Measurements from ENCODE around the gene VMP1. TPM values are rescaled to one million over a fixed set of nuclear protein-coding genes. Genes with fewer than 3 reads are reported as not detected.
A peak's percentile ranks its signal among the peaks of the same experiment; 100 is the strongest.

The VMP1 gene
- total and polyA plus RNA-seq, 12 donors = 20.5 to 98.9 (median 50.6) TPM

GRCh38 chr17:59793205-59793604, 85.8 kb downstream of the VMP1 start:
- H3K27ac ChIP-seq = peak overlapping the region in 2 of 10 donors; percentile 4 to 93

GRCh38 chr17:59796138-59796537, 88.7 kb downstream of the VMP1 start:
- Histone ChIP-seq H3K27ac (no peak overlapping the region), H3K4me1 (peaks cover 0 to 62% (median 5%) of the 10 kb centered on the region in 9 donors), H3K36me3 (peaks cover 0 to 22% (median 0%) of the 10 kb centered on the region in 9 donors), H3K9me3 (no peaks in the 10 kb centered on the region), H3K4me3 (no peak overlapping the region), H3K27me3 (no peaks in the 10 kb centered on the region)
- WGBS, 2 donors = 91 to 93% methylated on average over 4 of the region's 4 CpGs
- no peak for DNase-seq
- ATAC-seq = no peak
- intact Hi-C loops (cut with DNase I) = no loop called here
- no peak for TF ChIP-seq CTCF (IDR thresholded peaks at IDR 0.05)

More at GRCh38 chr17:59793205-59793604, 85.8 kb downstream of the VMP1 start:
- WGBS, 2 donors = 78% methylated on average over 6 of the region's 6 CpGs
- Histone ChIP-seq H3K9me3 (no peaks in the 10 kb centered on the region), H3K36me3 (peaks cover 0 to 22% (median 0%) of the 10 kb centered on the region in 9 donors), H3K4me3 (no peak overlapping the region), H3K4me1 (peaks cover 0 to 70% (median 5%) of the 10 kb centered on the region in 9 donors), H3K27me3 (no peaks in the 10 kb centered on the region)
- intact Hi-C loops (cut with DNase I) = no loop called here
- TF ChIP-seq CTCF (IDR thresholded peaks at IDR 0.05) = no peak
- peak in 1 of 8 donors; percentile 49 for ATAC-seq
- no peak for DNase-seq

GRCh38 chr17:59796785-59797205, 89.3 kb downstream of the VMP1 start:
- 75 to 81% methylated on average over 2 of the region's 2 CpGs for WGBS, 2 donors
- Histone ChIP-seq H3K9me3 (no peaks in the 10 kb centered on the region), H3K4me1 (peaks cover 0 to 57% (median 5%) of the 10 kb centered on the region in 9 donors), H3K4me3 (no peak overlapping the region), H3K36me3 (peaks cover 0 to 22% (median 0%) of the 10 kb centered on the region in 9 donors), H3K27me3 (no peaks in the 10 kb centered on the region), H3K27ac (no peak overlapping the region)
- DNase-seq = no peak
- ATAC-seq = no peak
- intact Hi-C loops (cut with DNase I) = no loop called here
- no peak for TF ChIP-seq CTCF (IDR thresholded peaks at IDR 0.05)

- 92 to 94% methylated on average over 4 of the region's 4 CpGs for whole genome bisulfite sequencing, 2 donors
- peak overlapping the region in 1 of 10 donors; percentile 51 for H3K27ac ChIP-seq
- ATAC-seq (no peak), DNase-seq (no peak)
- H3K4me3 ChIP-seq = no peak overlapping the region
- no peaks in the 10 kb centered on the region for H3K27me3 ChIP-seq
- no peak for TF ChIP-seq CTCF (IDR thresholded peaks at IDR 0.05)
- peaks cover 0 to 17% (median 0%) of the 10 kb centered on the region in 9 donors for H3K36me3 ChIP-seq
- intact Hi-C loops (cut with DNase I) = no loop called here
- H3K4me1 ChIP-seq = peaks cover 0 to 50% (median 5%) of the 10 kb centered on the region in 9 donors
- H3K9me3 ChIP-seq = no peaks in the 10 kb centered on the region
Observed at GRCh38 chr17:59798111-59798510, 90.7 kb downstream of the VMP1 start.
